IPS-18c (cell line): Measurements from ENCODE around the gene SEMA6A.

Source experiments
- H3K4me3 ChIP-seq: 2 replicates; pipeline ENCODE4 v1.7.0; 2013; ENCODE audit warnings: low read depth, mild to moderate bottlenecking, low read length, moderate library complexity; ENCODE audit not compliant: insufficient read depth
- H3K9me3 ChIP-seq: one replicate; pipeline ENCODE4 v1.6.1; 2013; ENCODE audit warnings: mild to moderate bottlenecking, low read length, moderate library complexity; ENCODE audit not compliant: control insufficient read depth, insufficient read depth

The SEMA6A gene

GRCh38 chr5:116520771-116521170 lies 53.9 kb downstream of the SEMA6A start:
- no peaks in the 10 kb centered on the region for H3K9me3 ChIP-seq
- no peak overlapping the region for H3K4me3 ChIP-seq

GRCh38 chr5:116518423-116518822 lies 56.2 kb downstream of the SEMA6A start:
- H3K9me3 ChIP-seq = no peaks in the 10 kb centered on the region

GRCh38 chr5:116517488-116517887 lies 57.1 kb downstream of the SEMA6A start:
- H3K4me3 ChIP-seq = no peak overlapping the region
- H3K9me3 ChIP-seq = no peaks in the 10 kb centered on the region

More at GRCh38 chr5:116518423-116518822, 56.2 kb downstream of the SEMA6A start:
- H3K4me3 ChIP-seq = no peak overlapping the region

GRCh38 chr5:116516021-116516420 lies 58.6 kb downstream of the SEMA6A start:
- no peaks in the 10 kb centered on the region for H3K9me3 ChIP-seq
- no peak overlapping the region for H3K4me3 ChIP-seq

GRCh38 chr5:116514421-116514970 lies 60.1 kb downstream of the SEMA6A start:
- no peaks in the 10 kb centered on the region for H3K9me3 ChIP-seq
- H3K4me3 ChIP-seq = no peak overlapping the region

- no peak overlapping the region for H3K4me3 ChIP-seq
Measured at GRCh38 chr5:116510517-116510916, 64.1 kb downstream of the SEMA6A start.

GRCh38 chr5:116509483-116510244 lies 65.0 kb downstream of the SEMA6A start:
- H3K9me3 ChIP-seq = no peaks in the 10 kb centered on the region
- no peak overlapping the region for H3K4me3 ChIP-seq

More at GRCh38 chr5:116510517-116510916, 64.1 kb downstream of the SEMA6A start:
- no peaks in the 10 kb centered on the region for H3K9me3 ChIP-seq

- H3K9me3 ChIP-seq = no peaks in the 10 kb centered on the region
- no peak overlapping the region for H3K4me3 ChIP-seq
Measured at GRCh38 chr5:116508835-116509234, 65.8 kb downstream of the SEMA6A start.

- Histone ChIP-seq H3K9me3 (no peaks in the 10 kb centered on the region), H3K4me3 (no peak overlapping the region)
Measured at GRCh38 chr5:116507941-116508655, 66.5 kb downstream of the SEMA6A start.

GRCh38 chr5:116507051-116507537 lies 67.5 kb downstream of the SEMA6A start:
- no peak overlapping the region for H3K4me3 ChIP-seq

GRCh38 chr5:116506488-116506887 lies 68.1 kb downstream of the SEMA6A start:
- H3K9me3 ChIP-seq = no peaks in the 10 kb centered on the region
- H3K4me3 ChIP-seq = no peak overlapping the region

More at GRCh38 chr5:116507051-116507537, 67.5 kb downstream of the SEMA6A start:
- H3K9me3 ChIP-seq = no peaks in the 10 kb centered on the region

GRCh38 chr5:116504593-116505166 lies 69.9 kb downstream of the SEMA6A start:
- Histone ChIP-seq H3K4me3 (no peak overlapping the region), H3K9me3 (no peaks in the 10 kb centered on the region)

- Histone ChIP-seq H3K4me3 (no peak overlapping the region), H3K9me3 (no peaks in the 10 kb centered on the region)
Measured at GRCh38 chr5:116502616-116503015, 72.0 kb downstream of the SEMA6A start.

- no peaks in the 10 kb centered on the region for H3K9me3 ChIP-seq
- H3K4me3 ChIP-seq = no peak overlapping the region
Measured at GRCh38 chr5:116502138-116502537, 72.5 kb downstream of the SEMA6A start.

- Histone ChIP-seq H3K9me3 (no peaks in the 10 kb centered on the region), H3K4me3 (no peak overlapping the region)
Measured at GRCh38 chr5:116498503-116499048, 76.0 kb downstream of the SEMA6A start.

- Histone ChIP-seq H3K9me3 (no peaks in the 10 kb centered on the region), H3K4me3 (no peak overlapping the region)
Measured at GRCh38 chr5:116497631-116498030, 77.0 kb downstream of the SEMA6A start.

- Histone ChIP-seq H3K9me3 (no peaks in the 10 kb centered on the region), H3K4me3 (no peak overlapping the region)
Measured at GRCh38 chr5:116495786-116496357, 78.8 kb downstream of the SEMA6A start.
